HUES48 (cell line): ENCODE results near the gene FOLR2.
"Not testable (repeated sequence)": the region's sequence is repeated elsewhere in the genome, so short reads cannot be mapped to it uniquely, and the experiment has no call there.

ENCODE experiments used
- H3K27ac ChIP-seq: one replicate; pipeline ENCODE4 v1.7.0; 2013; ENCODE audit warnings: low read depth, low read length, inconsistent platforms
- H3K27me3 ChIP-seq: 2 replicates; pipeline ENCODE4 v1.6.1; 2013; ENCODE audit warnings: mild to moderate bottlenecking, low read length; ENCODE audit not compliant: control insufficient read depth, insufficient read depth
- H3K36me3 ChIP-seq: 2 replicates; pipeline ENCODE4 v1.6.1; 2013; ENCODE audit warnings: low read length; ENCODE audit not compliant: control insufficient read depth, insufficient read depth
- H3K4me1 ChIP-seq: 2 replicates; pipeline ENCODE4 v1.6.1; 2013; ENCODE audit warnings: mild to moderate bottlenecking, low read length; ENCODE audit not compliant: control insufficient read depth, insufficient read depth
- H3K4me3 ChIP-seq: 2 replicates; pipeline ENCODE4 v1.5.1; 2013; ENCODE audit warnings: mild to moderate bottlenecking, low read depth, low read length
- H3K9ac ChIP-seq: 2 replicates; pipeline ENCODE4 v1.6.1; 2013; ENCODE audit warnings: mild to moderate bottlenecking, low read depth, low read length, moderate library complexity
- H3K9me3 ChIP-seq: 2 replicates; pipeline ENCODE4 v1.6.1; 2013; ENCODE audit warnings: low read length; ENCODE audit not compliant: control insufficient read depth, insufficient read depth

Gene FOLR2

DNA sequence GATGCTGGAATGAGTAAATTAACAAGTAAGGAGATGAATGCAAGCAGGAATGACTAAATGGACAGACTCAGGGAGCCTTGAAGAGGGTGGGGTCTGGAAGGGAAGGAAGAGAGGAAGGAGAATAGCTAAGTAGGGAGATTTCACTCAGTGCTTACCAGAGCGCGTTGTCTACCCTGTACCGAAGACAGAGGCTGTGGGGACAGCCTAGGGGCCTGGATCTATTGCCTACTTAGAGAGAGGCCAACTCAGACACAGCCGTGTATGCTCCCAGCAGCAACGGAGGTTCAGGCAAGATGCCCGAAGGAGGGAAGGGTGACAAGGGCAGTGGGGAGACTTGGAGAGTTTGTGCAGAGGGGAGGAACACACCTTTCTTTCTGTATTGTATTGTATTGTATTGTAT lies at the start of gene FOLR2:
Gene FOLR2, plus strand, starts transcription at position 157 of the 400 bp plus-strand sequence. CDS start 1,791 bp downstream, outside the sequence.
- Histone ChIP-seq H3K4me1 (no peaks in the 10 kb centered on the region; the same call in 1 of the 2 replicates), H3K9ac (no peak within 1 kb of the TSS), H3K27me3 (peaks cover 3% of the 10 kb centered on the region; the same call in 1 of the 2 replicates), H3K36me3 (no peaks in the 10 kb centered on the region), H3K4me3 (no peak within 1 kb of the TSS), H3K9me3 (no peaks in the 10 kb centered on the region), H3K27ac (no peak within 1 kb of the TSS)

- not testable (repeated sequence) for H3K4me3 ChIP-seq, H3K4me1 ChIP-seq, H3K36me3 ChIP-seq, H3K27me3 ChIP-seq, H3K9me3 ChIP-seq, H3K9ac ChIP-seq, H3K27ac ChIP-seq
Observed at GRCh38 chr11:72169046-72169555, 47.5 kb upstream of the FOLR2 start.

DNA sequence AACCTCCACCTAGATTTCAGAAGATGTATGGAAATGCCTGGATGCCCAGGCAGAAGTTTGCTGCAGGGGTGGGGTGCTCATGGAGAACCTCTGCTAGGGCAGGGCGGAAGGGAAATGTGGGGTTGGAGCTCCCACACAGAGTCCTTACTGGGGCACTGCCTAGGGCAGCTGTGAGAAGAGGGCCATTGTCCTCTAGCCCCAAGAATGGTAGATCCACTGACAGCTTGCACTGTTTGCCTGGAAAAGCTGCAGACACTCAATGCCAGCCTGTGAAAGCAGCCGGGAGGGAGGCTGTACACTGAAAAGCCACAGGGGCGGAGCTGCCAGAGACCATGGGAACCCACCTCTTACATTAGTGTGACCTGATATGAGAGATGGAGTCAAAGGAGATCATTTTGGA lies 46.8 kb upstream of the FOLR2 start:
- not testable (repeated sequence) for H3K27me3 ChIP-seq, H3K27ac ChIP-seq, H3K9ac ChIP-seq, H3K36me3 ChIP-seq, H3K4me1 ChIP-seq, H3K4me3 ChIP-seq, H3K9me3 ChIP-seq

- H3K4me3 ChIP-seq, H3K4me1 ChIP-seq, H3K36me3 ChIP-seq, H3K27ac ChIP-seq, H3K9me3 ChIP-seq, H3K27me3 ChIP-seq, H3K9ac ChIP-seq: not testable (repeated sequence)
Observed at GRCh38 chr11:72172043-72172442, 44.6 kb upstream of the FOLR2 start.

DNA sequence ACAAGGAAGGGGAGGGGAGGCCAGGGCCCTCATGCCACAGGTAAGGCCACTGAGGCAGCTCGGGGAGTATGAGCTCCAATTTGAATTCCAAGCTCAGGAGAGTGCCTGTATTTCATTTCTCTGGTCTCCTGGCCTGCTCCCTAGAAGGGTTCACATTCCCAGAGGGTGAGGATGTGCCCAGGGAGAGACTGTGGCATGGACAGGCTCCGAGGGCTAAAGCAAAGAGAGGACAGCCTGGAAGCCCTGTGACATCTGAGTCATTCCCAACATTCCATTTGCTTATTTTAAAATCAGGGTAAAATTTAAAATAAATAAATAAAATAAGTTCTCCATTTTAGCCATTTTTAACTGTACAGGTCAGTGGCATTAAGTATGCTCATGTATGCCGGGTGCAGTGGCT lies 43.3 kb upstream of the FOLR2 start:
- Histone ChIP-seq H3K27ac (no peak overlapping the region), H3K4me3 (no peak overlapping the region), H3K9ac (no peak overlapping the region), H3K9me3 (no peaks in the 10 kb centered on the region), H3K4me1 (no peaks in the 10 kb centered on the region), H3K27me3 (no peaks in the 10 kb centered on the region), H3K36me3 (no peaks in the 10 kb centered on the region)

DNA sequence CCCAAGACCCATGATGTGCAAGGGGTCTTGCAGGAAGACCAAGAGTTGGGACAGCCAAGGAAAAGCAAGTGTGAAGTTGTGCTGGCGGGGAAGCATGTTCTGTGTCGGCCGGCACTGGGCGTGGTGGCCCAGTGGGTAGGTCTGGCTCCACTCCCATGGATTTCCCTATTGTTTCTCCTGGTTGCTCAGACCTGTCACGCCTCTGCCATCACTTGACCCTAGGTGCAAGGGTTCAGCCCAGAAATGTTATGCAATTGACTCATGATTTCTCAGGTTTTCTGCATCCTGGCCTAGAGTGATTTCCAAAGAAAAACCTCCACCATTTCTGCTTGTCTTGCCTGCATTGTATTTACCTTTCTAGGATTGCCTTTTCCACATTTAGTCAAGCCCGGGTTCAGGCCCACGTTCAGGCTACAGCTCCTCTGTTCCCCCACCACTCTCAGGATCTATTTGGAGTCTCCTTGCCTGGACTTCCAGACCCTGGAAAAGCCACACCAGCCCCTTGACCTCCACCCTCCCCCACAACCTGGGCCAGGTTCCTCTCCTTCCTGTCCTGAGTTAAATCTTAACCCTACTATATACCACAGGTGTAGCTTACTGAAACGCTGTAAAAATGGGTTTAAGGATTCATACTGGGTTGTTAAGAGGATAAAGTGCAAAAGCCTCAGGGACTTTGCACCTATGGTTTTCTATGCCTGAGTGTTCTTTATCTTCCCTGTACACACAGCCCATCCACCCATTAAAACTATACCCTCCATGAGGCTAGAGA lies 42.1 kb upstream of the FOLR2 start:
- Histone ChIP-seq H3K9me3 (no peaks in the 10 kb centered on the region), H3K4me3 (no peak overlapping the region), H3K9ac (no peak overlapping the region), H3K36me3 (no peaks in the 10 kb centered on the region), H3K27me3 (no peaks in the 10 kb centered on the region), H3K4me1 (no peaks in the 10 kb centered on the region), H3K27ac (no peak overlapping the region)

DNA sequence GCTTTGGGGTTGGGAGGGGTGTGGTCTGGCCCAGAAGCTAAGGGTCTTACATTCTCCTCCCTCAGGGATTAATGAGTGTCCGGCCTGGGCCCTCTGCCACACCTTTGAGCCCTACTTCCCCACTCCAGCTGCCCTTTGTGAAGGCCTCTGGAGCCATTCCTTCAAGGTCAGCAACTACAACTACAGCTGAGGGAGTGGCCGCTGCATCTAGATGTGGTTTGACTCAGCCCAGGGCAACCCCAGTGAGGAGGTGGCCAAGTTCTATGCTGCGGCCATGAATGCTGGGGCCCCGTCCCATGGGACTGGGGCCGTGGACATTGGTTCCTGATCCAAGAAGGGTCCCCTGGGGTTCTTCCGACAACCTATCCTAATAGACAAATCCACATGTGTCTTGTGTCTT lies 38.9 kb upstream of the FOLR2 start:
- H3K4me1 ChIP-seq, result no peaks in the 10 kb centered on the region
- H3K4me3 ChIP-seq, result no peak overlapping the region

DNA sequence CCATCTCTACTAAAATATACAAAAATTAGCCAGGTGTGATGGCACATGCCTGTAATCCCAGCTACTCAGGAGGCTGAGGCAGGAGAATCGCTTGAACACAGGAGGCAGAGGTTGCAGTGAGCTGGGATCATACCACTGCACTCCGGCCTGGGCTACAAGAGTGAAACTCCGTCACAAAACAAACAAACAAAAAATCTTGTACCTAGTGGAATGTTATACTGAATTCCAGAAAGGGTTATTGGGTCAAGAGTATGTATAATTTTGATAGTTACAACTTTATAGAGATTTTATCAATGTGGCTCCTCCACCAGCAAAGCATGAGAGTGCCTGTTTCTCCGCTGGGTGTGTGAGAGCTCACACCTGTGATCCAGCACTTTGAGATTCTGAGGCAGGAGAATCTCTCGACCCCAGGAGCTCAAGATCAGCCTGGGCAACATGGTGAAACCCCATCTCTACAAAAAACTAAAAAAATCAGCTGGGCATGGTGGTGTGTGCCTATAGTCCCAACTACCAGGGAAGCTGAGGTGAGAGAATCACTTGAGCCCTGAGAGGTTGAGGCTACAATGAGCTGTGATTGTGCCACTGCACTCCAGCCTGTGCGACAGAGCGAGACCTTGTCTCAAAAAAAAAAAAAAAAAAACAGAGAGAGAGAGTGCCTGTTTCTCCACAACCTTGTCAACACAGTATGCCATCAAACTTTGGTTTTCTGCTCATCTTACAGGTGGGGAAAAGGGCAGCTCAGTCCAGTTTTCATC lies 37.4 kb upstream of the FOLR2 start:
- H3K36me3 ChIP-seq, result no peaks in the 10 kb centered on the region
- H3K4me3 ChIP-seq, result no peak overlapping the region
- no peak overlapping the region for H3K9ac ChIP-seq
- H3K9me3 ChIP-seq, result no peaks in the 10 kb centered on the region
- H3K27ac ChIP-seq, result no peak overlapping the region
- H3K4me1 ChIP-seq, result no peaks in the 10 kb centered on the region
- H3K27me3 ChIP-seq, result no peaks in the 10 kb centered on the region

More for the DNA sequence above, 38.9 kb upstream of the FOLR2 start:
- Histone ChIP-seq H3K9ac (no peak overlapping the region), H3K9me3 (no peaks in the 10 kb centered on the region), H3K36me3 (no peaks in the 10 kb centered on the region), H3K27me3 (no peaks in the 10 kb centered on the region), H3K27ac (no peak overlapping the region)

DNA sequence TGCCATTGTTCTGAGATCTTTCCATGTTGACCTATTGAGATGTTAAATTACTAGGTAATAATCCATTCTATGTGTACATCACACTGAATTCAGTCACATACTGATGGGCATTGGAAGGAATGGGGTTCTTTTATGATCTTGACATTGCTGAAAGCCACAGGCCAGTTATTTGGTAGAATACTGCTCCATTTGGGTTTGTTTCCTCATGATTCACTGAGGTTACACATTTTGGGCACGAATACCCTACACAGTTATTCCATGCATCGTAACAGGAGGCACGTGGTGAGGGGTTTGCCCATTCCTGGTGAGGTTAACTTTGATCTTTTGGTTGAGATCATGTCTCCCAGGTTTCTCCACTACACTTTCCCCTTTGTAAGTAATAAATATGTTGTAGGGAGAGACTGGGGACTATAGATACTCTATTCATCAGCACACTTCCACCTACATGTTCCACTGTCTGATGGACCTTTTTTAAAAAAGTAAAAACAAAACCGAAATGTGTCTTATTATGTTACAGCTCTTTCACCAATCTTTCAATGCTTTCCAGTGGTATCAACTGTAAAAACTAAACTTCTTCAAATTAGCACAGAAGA lies 36.7 kb upstream of the FOLR2 start:
- H3K9me3 ChIP-seq, result no peaks in the 10 kb centered on the region
- H3K4me1 ChIP-seq, result no peaks in the 10 kb centered on the region
- no peaks in the 10 kb centered on the region for H3K27me3 ChIP-seq
- no peak overlapping the region for H3K9ac ChIP-seq
- no peaks in the 10 kb centered on the region for H3K36me3 ChIP-seq
- no peak overlapping the region for H3K4me3 ChIP-seq
- H3K27ac ChIP-seq, result no peak overlapping the region

- not testable (repeated sequence) for H3K27me3 ChIP-seq, H3K4me3 ChIP-seq, H3K9me3 ChIP-seq
Observed at GRCh38 chr11:72180892-72181552, 35.6 kb upstream of the FOLR2 start.

More at GRCh38 chr11:72180892-72181552, 35.6 kb upstream of the FOLR2 start:
- not testable (repeated sequence) for H3K4me1 ChIP-seq, H3K36me3 ChIP-seq, H3K27ac ChIP-seq, H3K9ac ChIP-seq
